Neural cell (in vitro differentiated cells): ENCODE data around the gene ITPR2. TPM values are rescaled to one million over a fixed set of nuclear protein-coding genes. Genes with fewer than 3 reads are reported as not detected.

Source experiments
- H2AFZ ChIP-seq: fragments of 200-600, 300-800 bp; sonication (generic), shearing (Covaris generic); 2 replicates; pipeline ENCODE4 v1.6.0; 2014; ENCODE audit warnings: low read depth, mild to moderate bottlenecking, antibody characterized with exemption, low read length, moderate library complexity
- H3F3A ChIP-seq: fragments of 200-600 bp; shearing (Covaris generic); 2 replicates; pipeline ENCODE4 v1.6.1; 2016; ENCODE audit warnings: mild to moderate bottlenecking, moderate library complexity, mixed read lengths, antibody characterized with exemption, low read length; ENCODE audit not compliant: insufficient read depth, poor library complexity, severe bottlenecking
- H3K27ac ChIP-seq: fragments of 200-600, 300-800 bp; sonication (generic), shearing (Covaris generic); 2 replicates; pipeline ENCODE4 v1.5.1; 2014; ENCODE audit warnings: mild to moderate bottlenecking, low read length, moderate library complexity
- H3K27me3 ChIP-seq: fragments of 300-800, 200-600 bp; sonication (generic), shearing (Covaris generic); 2 replicates; pipeline ENCODE4 v1.6.0; 2014; ENCODE audit warnings: mild to moderate bottlenecking, low read depth, low read length, moderate library complexity; ENCODE audit not compliant: insufficient read depth
- H3K36me3 ChIP-seq: fragments of 300-800, 200-600 bp; sonication (generic), shearing (Covaris generic); 2 replicates; pipeline ENCODE4 v1.5.1; 2014; ENCODE audit warnings: mild to moderate bottlenecking, antibody characterized with exemption, low read length, moderate library complexity; ENCODE audit not compliant: insufficient read depth
- H3K4me2 ChIP-seq: fragments of 300-800, 200-600 bp; sonication (generic), shearing (Covaris generic); 2 replicates; pipeline ENCODE4 v1.6.0; 2014; ENCODE audit warnings: mild to moderate bottlenecking, low read length
- H3K4me3 ChIP-seq: fragments of 300-800, 200-600 bp; sonication (generic), shearing (Covaris generic); 2 replicates; pipeline ENCODE4 v1.5.1; 2014; ENCODE audit warnings: mild to moderate bottlenecking, low read length, moderate library complexity
- H3K79me2 ChIP-seq: fragments of 200-600 bp; shearing (Covaris generic); replicated peaks from 2 replicates; pipeline ENCODE4 v1.6.0; 2014; ENCODE audit warnings: mild to moderate bottlenecking, low read length, moderate library complexity; ENCODE audit not compliant: insufficient read depth
- H3K9ac ChIP-seq: fragments of 300-800, 200-600 bp; sonication (generic), shearing (Covaris generic); 2 replicates; pipeline ENCODE4 v1.6.1; 2016; ENCODE audit warnings: mild to moderate bottlenecking, low read length, mixed read lengths
- H3K9me2 ChIP-seq: fragments of 200-600 bp; shearing (Covaris generic); 2 replicates; pipeline ENCODE4 v1.6.1; 2016; ENCODE audit warnings: mild to moderate bottlenecking, low read length, mixed read lengths; ENCODE audit not compliant: insufficient read depth
- H3K9me3 ChIP-seq: fragments of 200-600, 300-800 bp; sonication (generic), shearing (Covaris generic); 2 replicates; pipeline ENCODE4 v1.6.1; 2016; ENCODE audit warnings: mild to moderate bottlenecking, mixed run types, low read length, moderate library complexity, mixed read lengths
- H4K20me1 ChIP-seq: fragments of 200-600 bp; shearing (Covaris generic); 2 replicates; pipeline ENCODE4 v1.6.1; 2016; ENCODE audit warnings: mild to moderate bottlenecking, mixed run types; ENCODE audit not compliant: insufficient read depth
- EP300 ChIP-seq: fragments of 450-650 bp; conservative IDR thresholded peaks from 2 replicates; pipeline ENCODE4 v1.6.1; 2014; ENCODE audit warnings: antibody characterized with exemption, mild to moderate bottlenecking, moderate library complexity; ENCODE audit not compliant: poor library complexity, severe bottlenecking
- EZH2 ChIP-seq: fragments of 200-600, 300-800 bp; shearing (Covaris generic), sonication (generic); IDR thresholded peaks from 2 replicates; pipeline ENCODE4 v1.6.1; 2014; ENCODE audit warnings: antibody characterized with exemption, low read length, borderline replicate concordance, mild to moderate bottlenecking; ENCODE audit not compliant: insufficient read depth, poor library complexity, severe bottlenecking
- MXI1 ChIP-seq: fragments of 450-650 bp; conservative IDR thresholded peaks from 2 replicates; pipeline ENCODE4 v1.6.1; 2014; ENCODE audit warnings: antibody characterized with exemption, mild to moderate bottlenecking; ENCODE audit not compliant: poor library complexity, severe bottlenecking
- POLR2AphosphoS5 ChIP-seq: IDR thresholded peaks from 2 replicates; pipeline ENCODE4 v1.6.1; 2012
- RAD21 ChIP-seq: fragments of 450-650 bp; conservative IDR thresholded peaks from 2 replicates; pipeline ENCODE4 v1.6.1; 2014; ENCODE audit warnings: antibody characterized with exemption, mild to moderate bottlenecking, moderate library complexity
- SMC3 ChIP-seq: fragments of 450-650 bp; conservative IDR thresholded peaks from 2 replicates; pipeline ENCODE4 v1.6.1; 2014; ENCODE audit warnings: antibody characterized with exemption, mild to moderate bottlenecking, moderate library complexity; ENCODE audit not compliant: poor library complexity
- TAF1 ChIP-seq: IDR thresholded peaks from 2 replicates; pipeline ENCODE4 v1.6.1; 2012; ENCODE audit warnings: low read depth
- polyA plus RNA-seq: library from polyadenylated mRNA; depleted of rRNA; stranded (reverse); fragments of >200 nt; gene quantifications from 2 replicates; pipeline ENCODE4 v1.2.3, GENCODE V29; 2014
- TF ChIP-seq, protein P1 (sequence below): fragments of 450-650 bp; IDR thresholded peaks from 2 replicates; pipeline ENCODE4 v1.5.1; 2014; ENCODE audit warnings: antibody characterized with exemption, mild to moderate bottlenecking, moderate library complexity; ENCODE audit not compliant: poor library complexity, severe bottlenecking
- TF ChIP-seq, protein P2 (sequence below): IDR thresholded peaks from 2 replicates; pipeline ENCODE4 v1.6.1; 2012; ENCODE audit warnings: borderline replicate concordance

The ITPR2 gene
- polyA plus RNA-seq, 1 donor from 2014 or later = 2.0 TPM

DNA sequence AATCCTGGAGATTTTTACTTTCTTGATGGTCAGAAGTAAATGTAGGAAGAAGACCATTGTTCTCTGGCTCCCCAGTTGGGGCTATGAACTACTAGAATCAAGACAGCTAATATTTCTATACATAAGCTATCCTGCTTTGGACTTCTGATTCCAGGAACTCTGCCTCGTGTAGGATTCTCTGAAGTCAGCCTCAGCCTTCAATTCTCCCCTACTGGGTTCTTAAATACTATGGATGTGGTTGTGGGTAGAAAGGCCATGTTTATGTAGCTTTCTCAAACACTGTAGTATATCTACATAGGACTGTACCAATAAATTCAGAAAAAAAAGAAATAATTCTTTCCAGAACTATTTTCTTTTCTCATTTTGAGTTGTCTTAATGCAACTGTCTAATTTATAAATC lies 302.5 kb downstream of the ITPR2 start:
- no peaks in the 10 kb centered on the region for H3K79me2 ChIP-seq
- no peak overlapping the region for H3K27ac ChIP-seq
- H4K20me1 ChIP-seq = no peaks in the 10 kb centered on the region
- no peak overlapping the region for H2AFZ ChIP-seq
- no peaks in the 10 kb centered on the region for H3K9me3 ChIP-seq
- H3K9ac ChIP-seq = no peak overlapping the region
- H3K9me2 ChIP-seq = no peaks in the 10 kb centered on the region
- no peak for TF ChIP-seq MXI1
- no peak for TF ChIP-seq EP300
- no peak for TF ChIP-seq TAF1
- TF ChIP-seq POLR2AphosphoS5 = no peak
- TF ChIP-seq, protein P1, sequence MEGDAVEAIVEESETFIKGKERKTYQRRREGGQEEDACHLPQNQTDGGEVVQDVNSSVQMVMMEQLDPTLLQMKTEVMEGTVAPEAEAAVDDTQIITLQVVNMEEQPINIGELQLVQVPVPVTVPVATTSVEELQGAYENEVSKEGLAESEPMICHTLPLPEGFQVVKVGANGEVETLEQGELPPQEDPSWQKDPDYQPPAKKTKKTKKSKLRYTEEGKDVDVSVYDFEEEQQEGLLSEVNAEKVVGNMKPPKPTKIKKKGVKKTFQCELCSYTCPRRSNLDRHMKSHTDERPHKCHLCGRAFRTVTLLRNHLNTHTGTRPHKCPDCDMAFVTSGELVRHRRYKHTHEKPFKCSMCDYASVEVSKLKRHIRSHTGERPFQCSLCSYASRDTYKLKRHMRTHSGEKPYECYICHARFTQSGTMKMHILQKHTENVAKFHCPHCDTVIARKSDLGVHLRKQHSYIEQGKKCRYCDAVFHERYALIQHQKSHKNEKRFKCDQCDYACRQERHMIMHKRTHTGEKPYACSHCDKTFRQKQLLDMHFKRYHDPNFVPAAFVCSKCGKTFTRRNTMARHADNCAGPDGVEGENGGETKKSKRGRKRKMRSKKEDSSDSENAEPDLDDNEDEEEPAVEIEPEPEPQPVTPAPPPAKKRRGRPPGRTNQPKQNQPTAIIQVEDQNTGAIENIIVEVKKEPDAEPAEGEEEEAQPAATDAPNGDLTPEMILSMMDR = no peak
- no peak overlapping the region for H3K4me3 ChIP-seq
- H3K27me3 ChIP-seq = no peaks in the 10 kb centered on the region
- no peaks in the 10 kb centered on the region for H3F3A ChIP-seq
- no peaks in the 10 kb centered on the region for H3K36me3 ChIP-seq
- H3K4me2 ChIP-seq = no peak overlapping the region

DNA sequence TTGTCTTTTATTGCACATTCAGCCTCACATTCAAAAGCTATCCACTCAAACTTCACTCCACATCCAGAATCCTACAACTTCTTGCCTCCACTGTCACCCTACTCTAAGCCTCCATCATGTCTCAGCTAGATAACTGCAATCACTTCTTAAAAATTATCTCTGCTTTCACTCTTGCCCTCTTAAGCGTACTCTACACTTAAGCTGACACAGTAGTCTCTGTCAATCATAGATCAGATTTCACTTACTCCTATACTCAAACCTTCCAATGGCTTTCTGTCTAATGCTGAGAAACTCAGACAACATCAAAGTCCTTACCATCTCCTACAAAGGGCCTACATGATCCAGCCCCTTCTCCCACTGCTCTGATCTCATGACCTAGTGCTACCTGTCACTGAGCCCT lies 304.1 kb downstream of the ITPR2 start:
- Histone ChIP-seq H3K9me3 (no peaks in the 10 kb centered on the region), H3F3A (no peaks in the 10 kb centered on the region), H3K79me2 (no peaks in the 10 kb centered on the region), H3K36me3 (no peaks in the 10 kb centered on the region), H3K4me2 (no peak overlapping the region), H2AFZ (no peak overlapping the region), H3K27me3 (no peaks in the 10 kb centered on the region), H3K9me2 (no peaks in the 10 kb centered on the region), H4K20me1 (no peaks in the 10 kb centered on the region), H3K4me3 (no peak overlapping the region), H3K9ac (no peak overlapping the region), H3K27ac (no peak overlapping the region)
- no peak for TF ChIP-seq EP300
- TF ChIP-seq, protein P1 = no peak
- TF ChIP-seq POLR2AphosphoS5 = no peak
- TF ChIP-seq MXI1 = no peak
- no peak for TF ChIP-seq EZH2
- no peak for TF ChIP-seq TAF1
- TF ChIP-seq, protein P2, sequence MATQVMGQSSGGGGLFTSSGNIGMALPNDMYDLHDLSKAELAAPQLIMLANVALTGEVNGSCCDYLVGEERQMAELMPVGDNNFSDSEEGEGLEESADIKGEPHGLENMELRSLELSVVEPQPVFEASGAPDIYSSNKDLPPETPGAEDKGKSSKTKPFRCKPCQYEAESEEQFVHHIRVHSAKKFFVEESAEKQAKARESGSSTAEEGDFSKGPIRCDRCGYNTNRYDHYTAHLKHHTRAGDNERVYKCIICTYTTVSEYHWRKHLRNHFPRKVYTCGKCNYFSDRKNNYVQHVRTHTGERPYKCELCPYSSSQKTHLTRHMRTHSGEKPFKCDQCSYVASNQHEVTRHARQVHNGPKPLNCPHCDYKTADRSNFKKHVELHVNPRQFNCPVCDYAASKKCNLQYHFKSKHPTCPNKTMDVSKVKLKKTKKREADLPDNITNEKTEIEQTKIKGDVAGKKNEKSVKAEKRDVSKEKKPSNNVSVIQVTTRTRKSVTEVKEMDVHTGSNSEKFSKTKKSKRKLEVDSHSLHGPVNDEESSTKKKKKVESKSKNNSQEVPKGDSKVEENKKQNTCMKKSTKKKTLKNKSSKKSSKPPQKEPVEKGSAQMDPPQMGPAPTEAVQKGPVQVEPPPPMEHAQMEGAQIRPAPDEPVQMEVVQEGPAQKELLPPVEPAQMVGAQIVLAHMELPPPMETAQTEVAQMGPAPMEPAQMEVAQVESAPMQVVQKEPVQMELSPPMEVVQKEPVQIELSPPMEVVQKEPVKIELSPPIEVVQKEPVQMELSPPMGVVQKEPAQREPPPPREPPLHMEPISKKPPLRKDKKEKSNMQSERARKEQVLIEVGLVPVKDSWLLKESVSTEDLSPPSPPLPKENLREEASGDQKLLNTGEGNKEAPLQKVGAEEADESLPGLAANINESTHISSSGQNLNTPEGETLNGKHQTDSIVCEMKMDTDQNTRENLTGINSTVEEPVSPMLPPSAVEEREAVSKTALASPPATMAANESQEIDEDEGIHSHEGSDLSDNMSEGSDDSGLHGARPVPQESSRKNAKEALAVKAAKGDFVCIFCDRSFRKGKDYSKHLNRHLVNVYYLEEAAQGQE = no peak
- TF ChIP-seq RAD21 = no peak
- no peak for TF ChIP-seq SMC3
